ENCODE measurements around the gene ASCL5. TPM values are rescaled to one million over a fixed set of nuclear protein-coding genes. Genes with fewer than 3 reads are reported as not detected.

The ASCL5 gene
- total RNA-seq, 1 experiment from 2014 or later = 0.20 TPM

DNA sequence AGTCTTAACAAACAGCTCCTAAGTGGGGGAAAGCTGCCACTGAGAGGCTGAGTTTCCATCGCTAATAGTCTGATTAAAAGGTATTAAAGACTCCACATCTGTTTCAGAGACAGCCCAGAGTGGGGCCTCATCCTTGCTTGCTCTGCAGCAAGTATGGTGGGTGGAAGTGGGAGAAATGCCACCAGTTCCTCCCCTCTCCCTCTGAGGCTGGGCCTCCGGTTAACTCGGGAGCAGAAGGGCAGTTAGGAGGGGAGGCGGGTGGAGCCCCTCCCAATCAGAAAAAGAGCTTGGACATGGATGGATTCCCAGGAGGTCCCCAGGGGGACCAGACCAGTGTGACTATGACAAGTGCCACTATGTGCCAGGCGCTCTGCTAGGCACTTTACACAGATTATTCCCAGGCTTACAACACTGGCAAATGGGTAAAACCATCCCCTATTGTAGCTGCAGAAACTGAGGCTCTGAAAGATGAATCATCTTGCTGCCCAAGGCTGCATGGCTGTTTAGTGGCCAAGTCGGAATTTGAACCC, 11.4 kb upstream of the ASCL5 start:
- in situ Hi-C loops (cut with HindIII; ENCODE audit: low sequenced_read_pairs) = no loop called here

DNA sequence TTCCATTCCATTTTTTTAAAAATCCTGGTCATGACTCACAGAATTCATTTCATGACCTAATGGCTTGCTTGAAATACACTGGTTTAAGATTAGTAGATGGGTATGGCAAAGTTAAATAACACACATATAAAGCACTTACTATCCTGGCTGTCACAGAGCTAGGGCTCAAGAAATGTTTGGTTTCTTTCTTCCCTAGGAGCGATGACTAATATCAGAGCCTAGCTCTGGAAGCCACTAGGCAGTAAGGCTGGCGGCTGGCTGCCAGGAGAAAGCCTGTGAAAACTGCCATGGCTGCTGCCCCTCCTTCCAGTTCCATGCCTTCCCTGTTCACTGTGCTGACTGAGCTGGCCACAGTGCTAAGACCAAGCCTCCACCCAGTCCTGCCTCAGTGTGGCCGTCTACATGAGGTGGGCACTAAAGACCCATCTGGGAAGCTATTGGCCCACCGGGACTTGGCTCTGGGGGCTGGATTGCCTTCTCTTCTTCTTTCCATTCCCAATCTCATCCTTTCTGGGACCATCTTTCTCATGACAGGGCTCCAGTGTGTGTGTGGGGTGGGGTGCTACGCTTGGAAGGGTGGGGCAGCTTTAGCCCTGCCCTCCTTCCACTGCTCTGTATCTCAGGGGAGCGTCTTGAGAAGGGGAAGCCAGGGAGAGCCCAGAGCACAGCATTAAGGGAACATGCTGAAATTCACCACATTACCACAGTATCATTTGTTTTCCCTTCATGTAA, 10.8 kb upstream of the ASCL5 start:
- in situ Hi-C loops (cut with HindIII; ENCODE audit: low sequenced_read_pairs) = no loop called here
- DNase-seq (ENCODE audit: low spot score) = no peak

More for the DNA sequence above, 11.4 kb upstream of the ASCL5 start:
- DNase-seq (ENCODE audit: low spot score) = no peak

DNA sequence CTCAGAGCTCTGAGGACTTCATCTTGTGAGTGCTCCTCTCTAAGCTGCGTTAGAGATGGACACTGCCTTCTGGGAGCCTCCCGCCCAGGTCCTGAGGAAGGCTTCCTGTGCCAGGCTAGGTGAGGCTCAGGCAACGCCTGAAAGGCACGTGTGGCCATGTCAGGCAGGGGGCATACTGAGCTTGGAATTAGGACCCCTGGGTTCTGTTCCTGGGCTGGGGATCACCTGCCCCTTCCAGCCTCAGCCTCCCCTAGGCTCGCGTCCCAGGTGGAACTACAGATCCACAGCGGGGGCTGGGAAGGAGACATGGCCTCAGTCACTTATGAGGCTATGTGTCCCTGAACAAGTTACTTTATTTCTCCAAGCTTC, 10.0 kb upstream of the ASCL5 start:
- no peak for DNase-seq (ENCODE audit: low spot score)
- in situ Hi-C loops (cut with HindIII; ENCODE audit: low sequenced_read_pairs) = no loop called here

DNA sequence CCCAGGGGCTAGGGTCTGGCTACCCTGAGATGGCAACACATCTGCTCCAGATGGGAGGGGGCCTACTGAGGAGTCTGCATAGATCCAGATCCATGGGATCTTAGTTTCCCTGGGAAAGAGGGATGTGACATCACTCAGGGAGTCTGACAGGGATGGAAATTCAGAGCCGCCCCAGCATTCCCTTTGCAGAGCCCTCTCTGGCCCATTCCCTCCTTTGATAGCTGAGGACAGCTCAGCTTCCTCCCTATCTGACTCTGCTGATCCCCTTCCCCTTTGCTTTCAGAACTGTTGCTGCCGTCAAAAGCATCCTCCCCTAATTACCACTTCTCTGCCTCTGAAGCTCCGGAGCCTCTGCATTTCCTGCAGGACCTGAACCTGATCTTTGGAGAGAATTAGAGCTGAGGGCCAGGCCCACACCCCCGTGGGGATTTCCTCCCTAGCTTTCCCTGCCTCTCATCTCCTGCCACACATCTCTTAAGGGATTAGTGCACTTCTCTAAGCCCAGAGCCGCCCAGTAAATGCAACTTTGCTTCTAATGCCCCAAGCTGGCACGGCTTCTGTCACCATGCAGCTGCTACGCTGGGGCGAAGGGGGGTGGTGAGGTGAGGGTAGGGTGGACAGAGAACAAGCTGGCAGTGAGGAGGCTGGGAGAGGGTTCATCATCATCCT, 9.5 kb upstream of the ASCL5 start:
- in situ Hi-C loops (cut with HindIII; ENCODE audit: low sequenced_read_pairs) = no loop called here
- DNase-seq (ENCODE audit: low spot score) = no peak

- no peak for DNase-seq (ENCODE audit: low spot score)
- in situ Hi-C loops (cut with HindIII; ENCODE audit: low sequenced_read_pairs) = no loop called here
These were observed 7.4 kb upstream of the ASCL5 start for GRCh38 chr1:201134405-201134804.

DNA sequence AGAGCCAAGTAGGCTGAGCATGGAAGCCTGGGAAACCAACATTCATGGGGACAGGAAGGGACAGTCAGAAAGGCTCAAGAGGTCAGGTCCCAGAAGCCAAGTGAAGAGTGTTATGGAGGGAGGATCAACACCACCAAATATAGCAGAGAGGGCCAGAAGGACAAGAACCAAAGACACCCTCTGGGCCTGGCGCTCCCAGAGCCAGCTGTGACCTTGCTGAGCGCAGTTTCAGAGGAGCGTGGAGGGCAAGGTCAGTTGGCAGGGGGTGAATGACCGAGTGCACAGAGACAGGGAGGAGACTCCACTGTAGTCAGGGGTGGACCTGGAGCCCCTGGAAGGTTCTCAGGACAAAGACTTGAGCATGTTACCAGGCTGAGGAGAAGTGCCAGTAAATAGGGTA, 4.4 kb upstream of the ASCL5 start:
- in situ Hi-C loops (cut with HindIII; ENCODE audit: low sequenced_read_pairs) = no loop called here
- DNase-seq (ENCODE audit: low spot score) = no peak

GRCh38 chr1:201128962-201129361, 2.0 kb upstream of the ASCL5 start:
- in situ Hi-C loops (cut with HindIII; ENCODE audit: low sequenced_read_pairs) = no loop called here
- DNase-seq (ENCODE audit: low spot score) = no peak

- in situ Hi-C loops (cut with HindIII; ENCODE audit: low sequenced_read_pairs) = no loop called here
- no peak for DNase-seq (ENCODE audit: low spot score)
These were observed 1.5 kb upstream of the ASCL5 start for GRCh38 chr1:201128476-201128875.

- no peak for DNase-seq (ENCODE audit: low spot score)
- in situ Hi-C loops (cut with HindIII; ENCODE audit: low sequenced_read_pairs) = no loop called here
These were observed 921 bp upstream of the ASCL5 start for GRCh38 chr1:201127755-201128455.

- in situ Hi-C loops (cut with HindIII; ENCODE audit: low sequenced_read_pairs) = no loop called here
- DNase-seq (ENCODE audit: low spot score) = no peak
These were observed 537 bp downstream of the ASCL5 start for GRCh38 chr1:201126463-201126831.

GRCh38 chr1:201125800-201126199, 1.2 kb downstream of the ASCL5 start:
- in situ Hi-C loops (cut with HindIII; ENCODE audit: low sequenced_read_pairs) = no loop called here
- no peak for DNase-seq (ENCODE audit: low spot score)

- in situ Hi-C loops (cut with HindIII; ENCODE audit: low sequenced_read_pairs) = no loop called here
- DNase-seq (ENCODE audit: low spot score) = no peak
These were observed 2.0 kb downstream of the ASCL5 start for GRCh38 chr1:201125019-201125418.

- in situ Hi-C loops (cut with HindIII; ENCODE audit: low sequenced_read_pairs) = no loop called here
- no peak for DNase-seq (ENCODE audit: low spot score)
These were observed 3.1 kb downstream of the ASCL5 start for GRCh38 chr1:201123866-201124265.

GRCh38 chr1:201122321-201122957, 4.5 kb downstream of the ASCL5 start:
- in situ Hi-C loops (cut with HindIII; ENCODE audit: low sequenced_read_pairs) = no loop called here
- DNase-seq (ENCODE audit: low spot score) = no peak

GRCh38 chr1:201119206-201120197, 7.5 kb downstream of the ASCL5 start:
- peak; percentile 37 for DNase-seq (ENCODE audit: low spot score)
- in situ Hi-C loops (cut with HindIII; ENCODE audit: low sequenced_read_pairs) = no loop called here

DNA sequence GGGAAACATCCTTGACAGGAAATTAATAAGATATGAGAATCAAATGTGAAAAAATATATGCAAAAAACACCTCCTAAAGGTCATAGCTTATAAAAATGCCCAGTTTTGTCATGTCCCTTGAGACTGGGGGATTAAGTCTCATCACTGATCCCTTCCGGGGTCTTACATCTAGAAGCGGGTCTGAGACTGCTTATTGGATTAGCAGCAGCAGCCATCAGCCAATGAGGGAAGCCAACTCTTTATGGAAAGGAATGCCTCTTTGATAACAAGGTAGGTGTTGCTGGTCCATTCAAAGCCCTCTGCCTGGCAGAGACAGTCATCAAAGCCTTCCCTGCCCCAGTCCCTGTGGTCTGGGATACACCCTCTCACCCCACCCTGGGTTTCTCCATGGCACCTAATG, 10.9 kb downstream of the ASCL5 start:
- DNase-seq (ENCODE audit: low spot score) = no peak
- in situ Hi-C loops (cut with HindIII; ENCODE audit: low sequenced_read_pairs) = no loop called here

GRCh38 chr1:201115390-201115937, 11.5 kb downstream of the ASCL5 start:
- in situ Hi-C loops (cut with HindIII; ENCODE audit: low sequenced_read_pairs) = no loop called here
- DNase-seq (ENCODE audit: low spot score) = no peak
